GM21447 (cell line): ENCODE measurements around the gene PHC2.

ENCODE experiments used
- ATAC-seq: cut with Tn5 transposase; IDR thresholded peaks from one replicate; pipeline ENCODE4 v1.9.1; 2021; ENCODE audit not compliant: unreplicated experiment

The PHC2 gene

DNA sequence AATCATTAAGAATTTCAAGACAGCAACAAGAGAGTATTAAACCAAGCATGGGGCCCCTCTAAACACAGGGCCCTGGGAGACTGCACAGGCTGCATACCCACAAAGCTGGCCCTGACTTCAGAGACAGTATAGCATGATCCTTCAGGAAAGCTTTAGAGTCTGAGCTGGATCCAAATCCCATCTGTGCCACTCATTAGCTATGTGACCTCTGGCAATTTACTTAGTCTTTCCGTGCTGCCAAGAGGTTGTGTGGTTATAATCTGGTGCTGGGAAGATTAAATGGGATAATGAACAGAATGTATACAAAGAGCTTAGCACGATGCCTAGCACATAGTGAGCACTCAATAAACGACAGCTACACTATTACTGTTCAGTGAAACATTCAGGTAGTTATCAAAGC is 4.0 kb downstream of the PHC2 start:
- ATAC-seq, result no peak

DNA sequence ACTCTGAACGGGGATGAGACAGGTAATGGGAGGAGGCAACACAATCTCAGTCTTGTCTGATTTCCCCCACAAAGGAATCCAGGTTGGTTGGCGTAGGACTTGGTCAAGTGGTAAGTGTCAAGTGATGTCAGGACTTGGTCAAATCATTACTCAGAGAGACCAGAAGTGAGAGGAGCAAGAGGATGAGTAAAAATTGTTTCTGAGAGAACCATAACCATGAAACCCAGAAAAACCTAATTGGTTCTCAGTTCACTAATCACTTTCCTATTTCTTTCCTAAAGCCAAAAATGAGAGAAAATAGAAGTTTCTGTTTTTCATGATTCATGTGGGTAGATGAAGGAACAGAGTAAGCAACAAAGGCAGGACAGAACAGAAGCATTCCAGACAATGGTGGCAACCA is 5.0 kb downstream of the PHC2 start:
- no peak for ATAC-seq

DNA sequence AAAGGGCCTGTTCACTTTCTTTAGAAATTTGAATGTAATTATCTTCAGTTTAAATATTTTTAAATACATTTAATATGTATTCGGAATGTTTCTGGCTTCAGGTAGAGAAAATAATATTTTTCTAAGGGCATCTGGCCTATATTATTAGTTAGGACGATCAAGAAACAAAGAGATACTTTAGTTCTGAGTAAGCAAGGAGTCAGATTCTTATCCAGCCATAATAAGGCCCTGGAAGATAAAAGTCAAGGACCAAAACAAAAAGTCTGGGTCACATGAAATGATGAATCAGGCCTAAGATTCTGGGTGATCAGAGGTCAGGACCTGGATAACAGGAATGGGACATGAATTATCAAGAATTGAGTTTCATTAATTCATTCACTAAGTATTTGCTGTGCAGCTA is 6.3 kb downstream of the PHC2 start:
- no peak for ATAC-seq

DNA sequence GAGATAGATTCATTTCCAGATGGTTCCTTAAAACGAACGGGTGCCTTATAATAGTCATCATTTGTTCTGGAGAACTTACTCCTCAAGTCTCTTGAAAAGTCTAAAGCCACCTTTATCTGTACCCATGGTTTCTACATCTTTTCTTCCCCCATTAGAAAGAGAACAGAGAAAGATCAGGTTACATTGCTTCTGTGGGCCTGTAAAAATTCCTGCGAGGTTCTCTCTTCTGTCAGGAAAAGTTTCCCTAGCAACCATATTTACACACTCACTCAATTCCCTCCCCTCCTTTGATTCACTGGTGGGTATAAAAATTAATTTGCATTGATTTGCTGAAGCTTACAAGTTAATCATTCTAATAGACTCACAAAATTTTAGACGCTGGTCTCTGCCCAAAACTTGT is 6.7 kb downstream of the PHC2 start:
- ATAC-seq, result no peak

DNA sequence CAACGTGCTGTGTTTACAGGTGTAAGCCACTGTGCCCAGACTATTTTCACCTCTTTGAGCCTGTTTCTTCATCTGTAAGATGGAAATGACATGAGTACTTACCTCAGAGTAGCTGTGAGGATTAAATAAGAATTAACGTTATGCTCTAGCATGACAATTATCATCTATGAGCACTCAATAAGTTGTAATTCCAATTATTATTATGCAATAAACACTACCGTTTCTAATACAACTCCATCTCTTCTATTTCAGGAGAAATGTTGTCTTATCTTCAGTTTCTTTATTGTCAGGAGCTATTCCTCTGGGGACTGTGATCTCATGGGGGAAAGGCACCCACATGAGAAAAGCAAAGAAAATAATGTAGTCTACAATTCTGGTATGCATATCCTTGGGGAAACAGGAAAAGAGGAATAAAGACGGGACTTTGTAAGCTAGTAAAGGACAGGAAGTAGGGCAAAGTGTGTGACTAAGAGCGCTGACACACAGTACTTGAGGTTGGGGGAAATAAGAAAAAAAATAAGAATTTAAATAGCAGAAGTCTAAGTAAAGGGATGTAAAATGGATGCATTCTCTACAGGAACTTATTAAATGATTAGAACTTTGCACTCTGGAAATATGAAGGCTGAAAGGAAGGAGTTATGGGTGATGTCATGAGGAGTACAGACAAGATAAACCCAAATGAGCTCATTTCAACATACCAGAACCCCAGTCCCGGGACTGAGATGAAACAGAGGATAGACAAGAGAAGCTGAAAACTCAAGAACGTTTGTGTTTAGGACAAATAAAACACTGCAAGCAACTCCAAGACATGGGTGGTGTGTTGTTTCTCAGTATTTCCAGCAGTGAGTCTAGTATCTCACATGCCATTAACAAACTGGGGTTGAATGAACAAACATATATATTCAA is 9.8 kb downstream of the PHC2 start:
- ATAC-seq, result no peak

DNA sequence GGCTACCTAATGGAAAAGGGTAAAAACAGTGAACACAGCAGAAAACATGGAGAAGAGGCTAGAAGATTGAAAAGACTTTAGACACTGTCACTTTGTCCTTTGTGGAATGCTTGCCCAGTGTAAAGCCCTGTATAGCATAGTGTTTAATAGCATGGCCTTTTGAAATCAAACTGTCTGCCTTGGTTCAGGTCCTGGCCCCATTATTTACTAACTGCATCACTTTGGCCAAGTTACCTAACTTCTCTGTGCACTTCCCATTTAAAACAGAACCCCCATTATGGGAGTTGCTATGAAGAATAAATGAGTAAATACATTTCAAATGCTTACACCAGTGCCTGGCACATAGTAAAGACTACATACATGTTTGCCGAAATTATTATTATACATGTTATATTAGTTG is 12.1 kb downstream of the PHC2 start:
- no peak for ATAC-seq

DNA sequence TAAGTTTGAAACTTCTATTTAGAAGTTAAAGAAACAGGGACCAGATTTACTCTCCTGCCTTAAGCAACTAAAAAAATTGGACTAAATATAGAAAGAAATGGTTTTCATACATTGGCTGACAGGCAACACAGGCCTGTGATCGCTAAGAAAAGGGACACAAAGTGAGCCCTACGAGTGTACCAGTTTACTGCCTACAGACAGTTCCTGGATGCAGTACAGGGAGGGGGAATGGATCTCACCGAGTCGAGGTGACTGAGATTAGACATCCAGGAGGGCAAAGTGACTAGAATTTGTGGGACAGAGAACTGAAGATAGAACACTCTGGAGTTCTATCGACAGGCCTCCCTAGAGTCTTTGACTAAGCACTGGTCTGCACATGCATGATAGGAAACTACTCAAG is 16.0 kb downstream of the PHC2 start:
- no peak for ATAC-seq

DNA sequence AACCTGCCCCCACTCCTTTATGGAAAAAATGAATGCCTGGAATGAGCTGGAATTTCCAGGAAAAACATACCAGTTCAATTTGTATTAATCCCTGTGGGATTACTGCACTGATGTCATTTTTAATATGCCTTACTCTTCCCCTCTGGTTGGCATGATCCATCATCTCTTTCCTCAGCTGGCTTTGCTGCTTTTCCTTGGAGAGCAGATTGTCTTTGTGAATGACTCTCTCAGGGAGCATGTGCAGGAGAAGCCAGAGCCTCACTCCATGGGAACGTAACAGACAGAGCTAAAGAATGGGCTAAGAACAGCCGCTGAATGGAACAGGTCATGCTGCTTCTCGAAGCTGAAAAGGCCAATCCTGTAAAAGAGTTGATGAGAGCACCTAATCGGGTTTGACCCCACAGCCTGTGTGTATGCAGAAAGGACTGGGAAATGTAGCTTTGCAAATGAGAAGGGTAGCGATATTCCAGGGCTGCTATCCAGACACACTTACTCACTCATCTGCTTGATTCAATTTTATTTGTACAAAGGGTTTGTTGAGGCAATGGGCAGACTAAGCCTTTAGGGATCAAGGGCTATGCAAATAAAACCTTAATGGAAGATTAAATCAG is 20.7 kb downstream of the PHC2 start:
- no peak for ATAC-seq

DNA sequence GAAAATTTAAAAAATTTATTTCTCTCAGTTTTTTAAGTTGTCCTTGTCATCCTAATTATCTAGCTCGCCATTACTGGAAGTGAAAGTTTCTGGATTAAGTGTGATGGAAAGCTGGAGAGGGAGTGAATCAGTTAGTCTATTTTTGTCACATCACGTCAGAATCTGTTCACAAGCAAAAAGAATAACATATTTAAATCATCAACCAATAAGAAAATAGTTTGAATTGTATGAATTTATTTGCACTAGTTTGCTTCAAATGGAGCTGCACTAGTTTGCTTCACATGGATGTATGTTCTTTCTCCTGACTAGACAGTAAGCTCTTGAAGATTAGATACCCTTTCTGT is 22.8 kb downstream of the PHC2 start:
- no peak for ATAC-seq

DNA sequence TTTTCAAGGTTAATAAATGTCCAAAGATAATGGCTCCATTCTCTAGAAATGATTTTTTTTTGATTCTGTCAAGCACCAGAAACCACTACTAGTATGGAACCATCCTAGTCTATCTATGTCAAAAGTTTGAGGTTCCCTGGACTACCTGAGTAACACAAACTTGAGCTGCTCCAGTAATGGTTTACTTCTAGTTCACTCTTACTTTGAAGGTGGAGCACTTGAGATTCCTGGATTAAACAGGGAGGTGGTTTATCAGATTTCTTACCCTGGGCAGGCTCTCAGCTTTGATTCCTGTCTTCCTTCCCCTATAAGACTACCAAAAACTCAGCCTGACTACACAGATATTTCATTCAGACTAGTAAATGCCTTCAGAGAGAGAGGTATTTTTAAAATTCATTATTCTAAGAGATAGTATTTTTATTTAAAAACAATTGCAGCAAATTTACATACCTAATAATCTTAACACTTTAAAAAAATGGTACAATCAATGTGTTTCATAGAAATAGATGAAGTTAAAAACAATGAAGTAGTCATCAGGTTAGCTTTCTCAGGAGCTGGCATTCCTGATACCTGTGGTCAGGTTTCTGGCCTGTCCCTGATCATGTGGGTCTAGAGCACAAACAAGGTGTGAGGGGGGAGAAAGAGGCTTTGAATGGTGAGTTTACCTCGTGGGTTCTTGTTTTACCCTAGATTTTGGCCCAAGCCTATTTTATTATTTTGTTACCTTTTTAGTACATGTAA is 23.4 kb downstream of the PHC2 start:
- ATAC-seq, result no peak

DNA sequence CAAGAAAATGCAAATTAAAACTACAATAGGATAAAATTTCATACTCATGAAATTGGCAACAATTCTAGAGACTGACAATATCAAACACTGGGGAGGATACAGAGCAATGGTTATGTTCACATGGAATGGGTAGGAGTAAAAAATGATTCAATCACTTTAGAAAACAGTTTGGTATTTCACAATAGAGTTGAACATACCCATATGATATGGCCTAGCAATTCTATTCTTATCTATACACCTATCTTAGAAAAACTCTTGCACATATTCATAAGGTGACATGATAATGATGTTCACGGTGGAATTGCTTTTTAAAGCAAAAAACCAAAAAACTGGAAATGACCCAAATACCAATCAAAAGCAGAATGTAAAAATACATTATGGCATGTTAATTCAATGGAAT is 28.7 kb downstream of the PHC2 start:
- ATAC-seq, result no peak

DNA sequence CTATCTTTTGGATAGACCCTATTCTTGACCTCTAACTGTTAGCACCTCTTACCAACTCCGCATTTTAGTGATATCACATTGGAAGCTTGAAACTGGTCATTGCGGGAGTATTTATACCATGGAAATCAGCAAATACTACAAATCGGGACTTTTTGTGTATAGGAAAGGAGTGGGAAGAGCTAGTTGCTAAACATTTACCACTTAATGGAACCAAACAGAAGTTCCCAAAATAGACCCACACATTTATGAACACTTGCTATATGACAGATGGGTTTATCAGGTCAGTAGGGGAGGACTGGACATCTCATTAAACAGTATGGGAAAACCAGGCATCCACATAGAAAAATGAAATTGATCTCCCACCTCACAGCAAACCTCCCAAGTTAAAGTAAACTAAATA is 29.4 kb downstream of the PHC2 start:
- no peak for ATAC-seq

DNA sequence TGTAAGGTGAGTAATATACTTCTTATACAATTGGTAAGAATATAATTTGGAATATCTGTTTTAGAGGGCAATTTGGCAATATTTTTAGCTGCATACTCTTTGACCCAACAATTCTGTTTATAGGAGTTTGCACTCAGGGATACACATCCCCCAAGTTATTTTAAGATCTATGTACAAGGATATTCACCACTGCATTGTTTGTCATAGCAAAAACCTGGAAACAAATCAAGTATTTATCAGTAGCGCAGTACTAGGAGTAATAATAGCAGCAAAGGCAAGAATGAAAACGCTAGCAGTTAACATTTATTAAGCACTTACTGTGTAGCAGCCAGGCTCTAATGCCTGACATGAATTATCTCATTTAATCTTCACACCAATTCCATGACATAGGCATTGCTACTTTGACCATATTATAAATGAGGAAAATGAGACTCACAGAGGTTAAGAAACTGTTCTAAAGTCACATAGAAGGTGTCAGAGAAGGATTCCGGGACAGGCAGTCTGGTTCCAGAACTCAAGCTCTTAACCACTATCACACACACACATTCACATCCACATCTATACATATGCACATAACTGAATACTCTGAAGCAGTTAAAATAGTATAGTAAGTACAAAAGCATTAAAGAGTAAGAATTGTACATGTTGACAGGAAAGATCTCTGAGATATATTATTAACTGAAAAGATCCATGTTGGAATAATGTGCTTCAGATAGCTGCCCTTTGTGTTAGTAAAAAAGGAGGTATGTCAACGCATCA is 30.6 kb downstream of the PHC2 start:
- ATAC-seq, result no peak

DNA sequence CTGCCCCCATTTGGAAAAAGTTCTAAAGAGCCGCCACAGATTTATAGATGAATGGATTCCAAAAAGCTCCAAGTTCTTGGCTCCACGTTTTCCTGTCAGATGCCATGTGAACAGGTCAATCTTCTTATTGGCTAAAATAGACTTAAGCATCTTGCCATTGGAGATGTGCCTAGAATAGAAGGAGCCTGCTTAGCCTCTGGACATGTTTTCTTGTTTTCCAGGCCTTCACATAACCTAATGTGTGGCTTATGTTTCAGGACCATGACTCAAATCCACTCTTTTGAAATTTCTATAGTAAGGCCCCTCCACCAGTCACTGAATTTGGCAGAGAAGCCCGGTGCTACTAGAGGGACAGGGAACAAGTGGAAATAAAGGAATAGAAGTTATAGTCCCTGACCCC is 31.5 kb downstream of the PHC2 start:
- ATAC-seq, result no peak

DNA sequence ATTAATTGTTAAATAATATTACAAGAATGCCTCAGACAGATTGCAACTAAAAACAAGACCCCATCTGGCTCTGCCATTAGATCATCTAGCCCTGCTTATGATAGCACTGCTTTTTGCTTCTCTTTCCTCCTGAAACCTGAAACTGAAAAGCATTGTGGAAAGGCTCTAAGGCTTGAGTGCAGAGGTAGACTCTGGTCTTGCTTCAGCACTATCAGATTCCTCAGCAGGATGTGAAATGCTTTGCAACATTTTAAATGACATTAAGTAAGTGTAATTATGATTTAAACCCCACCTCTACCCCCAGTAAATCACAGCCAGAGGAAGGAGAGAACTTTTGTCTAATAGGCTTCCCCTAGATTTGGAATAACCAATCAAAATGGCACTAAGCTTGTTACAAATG is 32.9 kb downstream of the PHC2 start:
- ATAC-seq, result no peak

DNA sequence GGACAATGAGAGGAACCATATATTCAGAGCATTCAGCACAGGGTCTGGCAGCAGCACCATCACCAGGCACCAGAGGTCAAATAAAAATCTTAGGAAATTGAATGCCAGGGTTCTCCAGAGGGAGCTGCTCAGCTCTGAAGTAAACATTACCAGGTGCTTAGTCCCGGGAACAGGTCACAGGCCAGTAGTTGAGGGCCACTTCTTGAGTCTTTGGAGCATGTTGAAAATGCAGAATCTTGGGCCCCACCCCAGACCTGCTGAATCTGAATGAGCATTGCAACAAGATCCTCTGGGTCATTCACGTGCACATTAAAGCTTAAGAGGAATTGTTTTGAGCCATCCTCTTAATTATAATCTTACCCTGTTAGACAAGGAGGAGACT is 33.8 kb downstream of the PHC2 start:
- no peak for ATAC-seq

DNA sequence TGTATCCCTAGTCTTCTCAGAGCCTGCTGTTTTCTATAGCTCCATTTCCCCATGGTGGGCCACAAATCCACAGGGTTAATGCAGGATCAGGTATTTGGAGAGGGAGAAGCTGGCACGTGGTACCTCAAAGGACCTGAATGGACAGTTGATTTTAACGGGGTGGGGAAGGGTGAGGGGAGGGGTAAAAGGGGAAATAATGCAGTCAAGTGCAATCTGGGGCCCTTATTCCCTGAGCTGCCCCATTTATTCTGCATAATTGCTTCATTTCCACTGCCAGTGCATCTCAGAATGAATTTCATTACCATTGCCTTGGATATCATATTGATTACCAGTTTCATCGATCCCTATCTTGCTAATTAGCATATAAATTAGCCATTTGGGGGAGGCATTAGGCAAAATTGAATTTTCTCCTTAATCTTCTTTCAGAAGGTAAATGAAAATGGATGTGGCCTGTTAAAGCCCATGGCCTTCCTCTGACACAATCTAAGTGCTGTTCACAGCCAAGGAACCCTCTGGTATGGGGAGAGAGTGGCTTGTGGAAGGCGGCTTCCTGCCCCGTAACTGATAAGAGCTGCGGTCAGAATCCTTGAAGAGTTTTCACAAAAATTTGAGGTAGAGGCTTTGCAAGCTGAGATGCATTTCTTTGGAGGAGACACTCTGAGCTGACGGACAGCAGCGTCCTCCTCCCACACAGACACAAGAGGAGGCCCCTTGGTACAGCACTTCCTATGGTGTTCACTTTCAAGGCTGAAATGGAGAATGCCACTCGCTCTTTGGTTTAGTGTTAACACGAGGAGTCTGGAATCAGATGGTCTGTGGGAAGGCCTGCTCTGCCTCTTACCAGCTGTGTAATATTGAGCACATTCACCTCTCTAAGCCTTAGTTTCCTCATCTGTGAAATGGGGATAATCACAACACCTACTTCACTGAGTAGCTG is 34.4 kb downstream of the PHC2 start:
- ATAC-seq, result no peak

DNA sequence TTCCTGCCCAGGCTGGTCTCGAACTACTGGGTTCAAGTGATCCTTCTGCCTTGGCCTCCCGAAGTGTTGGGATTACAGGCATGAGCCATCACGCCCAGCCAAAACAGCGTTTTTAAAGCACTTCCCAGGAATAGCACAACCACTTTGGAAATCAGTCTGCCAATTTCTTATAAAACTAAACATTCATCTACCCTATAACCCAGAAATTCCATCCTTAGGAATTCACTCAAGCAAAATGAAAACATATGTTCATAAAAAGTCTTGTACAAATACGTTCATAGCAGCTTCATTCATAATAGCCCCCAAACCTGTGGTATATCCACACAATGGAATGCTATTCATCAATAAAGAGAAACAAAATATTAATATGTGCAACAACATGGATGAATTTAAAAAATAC is 36.1 kb downstream of the PHC2 start:
- no peak for ATAC-seq

DNA sequence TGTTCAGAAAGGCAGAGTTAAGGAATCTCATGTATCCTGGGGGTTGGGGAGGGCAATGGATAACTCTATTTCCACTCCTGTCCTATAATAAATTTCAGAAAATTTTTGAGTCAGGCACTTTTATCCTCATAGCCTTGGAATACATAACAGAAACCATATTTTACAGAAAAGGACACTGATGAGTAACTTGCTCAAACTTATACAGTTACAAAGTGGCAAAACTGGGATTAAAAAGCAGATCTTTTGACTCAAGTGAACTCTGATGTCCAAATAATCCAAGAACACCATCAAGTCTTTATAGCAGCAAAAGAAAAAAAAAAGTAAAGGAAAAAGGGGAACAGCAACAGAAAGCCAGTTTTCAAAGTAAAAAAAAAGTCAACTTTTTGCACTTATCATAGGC is 36.9 kb downstream of the PHC2 start:
- ATAC-seq, result no peak

DNA sequence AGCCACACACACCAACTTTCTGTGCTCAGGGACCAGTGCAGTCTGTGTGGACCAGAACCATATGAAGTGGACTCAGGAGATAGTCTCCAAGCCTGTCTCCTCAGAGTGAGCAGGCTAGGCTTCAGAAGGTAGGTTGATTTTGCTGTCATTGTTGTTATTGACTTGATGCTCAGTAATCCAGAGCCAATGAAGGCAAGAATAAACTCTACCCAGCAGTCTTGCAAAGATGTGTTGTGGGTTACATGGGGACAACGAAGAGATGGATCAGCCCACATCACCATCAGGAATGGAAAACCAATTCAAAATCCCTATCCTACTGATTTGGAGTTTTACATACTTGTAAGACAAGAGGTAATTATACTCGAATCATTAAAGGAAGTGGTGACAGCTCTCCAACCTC is 37.4 kb downstream of the PHC2 start:
- ATAC-seq, result no peak
